K562 (cell line): ENCODE results near the gene OR12D3.

Experiments used
- L3MBTL2 ChIP-seq: fragments of 450-650 bp; IDR thresholded peaks from 2 replicates; pipeline ENCODE4 v1.6.1; 2016; ENCODE audit warnings: mild to moderate bottlenecking, moderate library complexity
- MYC ChIP-seq, 2 experiments: fragments of 250-450 bp in 1 of 2; sonication (Bioruptor Pico) in 1 of 2; IDR thresholded peaks; 2 replicates each; pipeline versions ENCODE4 v1.5.1 to v1.6.1; 2012 to 2021; ENCODE audit warnings: low read depth in 2 of 2, borderline replicate concordance in 1 of 2, improper control_type of control experiment in 1 of 2, low read length in 1 of 2, mild to moderate bottlenecking in 1 of 2, moderate library complexity in 1 of 2

DNA sequence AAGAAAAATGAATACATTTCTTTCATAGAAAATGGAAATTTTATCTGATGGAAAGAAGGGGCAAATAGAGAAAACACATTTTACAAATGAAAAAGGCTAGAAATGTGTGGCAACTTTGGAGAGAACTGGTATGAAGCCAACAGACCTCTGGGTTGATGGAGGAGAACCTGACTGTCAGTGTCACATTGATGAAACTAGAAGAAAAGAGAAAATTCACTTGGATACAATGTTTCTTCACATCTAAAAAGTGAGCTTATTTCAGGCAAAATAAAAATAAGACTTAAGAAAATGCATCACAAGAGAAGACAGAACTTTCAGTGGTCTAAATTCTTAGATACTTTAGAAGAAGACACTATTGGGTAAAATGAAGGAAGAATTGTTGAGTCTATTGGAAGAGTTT is 20.2 kb upstream of the OR12D3 start, which contains the start of gene OR12D2:
- TF ChIP-seq MYC (IDR thresholded peaks at IDR 0.05; ENCODE audit: low read depth, low read length) (no peak), MYC (CRISPR knock-in tag; IDR thresholded peaks at IDR 0.05; ENCODE audit: borderline replicate concordance, low read depth) (no peak), L3MBTL2 (no peak)
